NK-92 treated with Interleukin-12 subunit alpha and Interleukin-12 subunit beta, amount 100 ng/mL, for 24 hours (cell line): ENCODE results near the gene NDUFAF7.
"Not testable (repeated sequence)": the region's sequence is repeated elsewhere in the genome, so short reads cannot be mapped to it uniquely, and the experiment has no call there.

ENCODE experiments used
- DNase-seq: peaks from one replicate; lab custom pipeline; 2025; lab: John Stamatoyannopoulos, UW

Gene NDUFAF7

DNA sequence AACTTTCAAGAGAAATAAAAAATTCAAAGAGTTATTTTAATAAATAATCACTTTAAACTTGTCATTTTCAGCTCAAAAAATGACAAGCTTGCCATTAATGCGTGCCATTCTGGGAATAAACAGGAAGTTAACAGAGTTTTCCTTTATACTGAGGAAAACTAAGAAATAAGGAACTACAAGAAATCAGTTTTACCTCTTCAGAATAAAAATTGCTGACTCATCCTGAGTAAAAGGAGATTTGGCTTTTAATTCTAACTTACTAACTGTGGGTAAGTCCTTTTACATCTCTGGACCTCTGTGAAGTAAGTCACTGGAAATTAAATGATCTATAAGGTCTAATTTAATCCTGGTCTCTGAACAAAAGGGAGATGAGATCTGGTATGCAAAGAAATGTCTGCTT lies 16.2 kb upstream of the NDUFAF7 start:
- no peak for DNase-seq

DNA sequence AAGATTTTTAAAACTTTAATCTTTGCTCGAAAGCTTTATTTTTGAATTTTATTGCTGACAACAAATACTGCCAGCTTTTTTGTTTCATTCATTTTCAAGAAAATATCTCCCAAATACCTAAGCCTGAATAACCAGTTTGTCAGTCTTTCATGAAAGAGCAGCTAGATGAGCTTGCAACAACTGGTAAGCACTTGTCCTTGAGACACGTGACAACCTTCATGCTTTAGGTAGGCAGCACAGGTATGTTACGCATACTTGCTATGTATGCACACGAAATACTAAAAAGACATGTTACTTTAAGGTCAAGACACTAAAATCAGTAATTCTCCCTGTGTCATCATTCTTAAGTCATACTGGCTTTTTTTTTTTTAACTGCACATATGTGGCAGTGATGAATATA lies 12.4 kb upstream of the NDUFAF7 start:
- DNase-seq, result no peak

DNA sequence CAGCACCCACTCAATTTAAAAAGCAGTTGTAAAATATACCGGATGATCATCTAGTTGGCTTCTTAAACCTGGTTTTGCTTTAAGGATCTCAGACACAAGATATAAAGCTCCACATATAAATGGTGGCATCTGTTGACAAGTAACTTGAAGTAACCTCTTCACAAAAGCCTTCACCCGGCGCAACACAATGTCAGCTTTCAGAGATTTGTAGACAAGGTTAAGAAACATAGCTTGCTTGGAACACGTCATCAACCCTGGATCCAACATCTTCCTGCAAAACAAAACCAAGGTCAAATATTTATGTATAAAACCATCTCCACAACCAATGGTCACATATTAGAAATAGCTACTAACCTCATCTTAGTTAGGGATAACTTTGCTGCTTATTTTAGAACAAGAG lies 8.3 kb upstream of the NDUFAF7 start:
- DNase-seq, result no peak

DNA sequence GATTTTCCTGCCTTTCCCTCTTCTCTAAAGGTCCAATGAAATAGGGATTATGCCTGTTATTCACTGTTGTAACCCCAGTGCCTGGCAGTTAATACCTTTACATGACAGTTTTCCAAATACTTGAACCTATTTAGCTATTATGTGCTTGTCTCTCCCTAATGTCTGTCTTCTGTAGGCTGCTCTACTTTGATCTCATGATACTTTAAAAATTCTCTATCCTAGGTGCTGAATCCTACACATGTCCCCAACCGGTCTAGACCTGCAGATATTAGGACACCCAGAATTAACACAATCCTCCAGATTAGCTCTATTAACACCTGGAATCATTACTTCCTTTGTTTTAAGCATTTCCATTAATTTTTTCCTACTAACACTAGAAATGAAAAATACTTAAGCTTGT lies 7.4 kb upstream of the NDUFAF7 start:
- DNase-seq, result no peak

DNA sequence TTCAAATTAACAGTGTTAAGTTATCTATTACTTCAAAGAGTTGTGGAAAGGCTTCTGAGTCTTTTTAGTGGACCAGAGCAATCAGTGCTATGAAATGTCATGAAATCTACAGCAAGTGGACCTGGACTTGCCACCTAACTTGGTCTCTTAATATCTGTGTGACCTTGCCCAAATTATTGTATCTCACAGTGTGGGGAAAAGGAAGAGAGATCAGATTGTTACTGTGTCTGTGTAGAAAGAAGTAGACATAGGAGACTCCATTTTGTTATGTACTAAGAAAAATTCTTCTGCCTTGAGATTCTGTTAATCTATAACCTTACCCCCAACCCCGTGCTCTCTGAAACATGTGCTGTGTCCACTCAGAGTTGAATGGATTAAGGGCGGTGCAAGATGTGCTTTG lies 6.3 kb upstream of the NDUFAF7 start:
- DNase-seq, result not testable (repeated sequence)

DNA sequence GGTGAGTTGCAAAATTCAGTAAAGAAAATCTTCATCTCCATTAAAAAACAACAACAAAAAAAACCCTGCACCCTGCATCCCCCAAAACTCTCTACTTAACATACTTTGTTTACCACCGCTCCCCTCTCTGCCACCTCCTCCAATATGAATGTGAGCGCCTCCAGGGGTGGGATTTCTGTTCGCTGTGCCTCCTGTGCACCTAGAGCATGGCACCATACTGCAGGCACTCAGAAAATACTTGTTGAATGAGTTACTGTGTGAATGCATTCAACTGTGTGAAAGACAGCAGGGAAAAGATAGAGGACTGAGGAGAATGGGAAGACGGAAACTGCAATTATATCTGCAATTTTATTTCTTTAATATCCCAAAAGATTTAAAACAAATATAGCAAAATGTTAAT lies 4.6 kb upstream of the NDUFAF7 start:
- DNase-seq, result no peak

DNA sequence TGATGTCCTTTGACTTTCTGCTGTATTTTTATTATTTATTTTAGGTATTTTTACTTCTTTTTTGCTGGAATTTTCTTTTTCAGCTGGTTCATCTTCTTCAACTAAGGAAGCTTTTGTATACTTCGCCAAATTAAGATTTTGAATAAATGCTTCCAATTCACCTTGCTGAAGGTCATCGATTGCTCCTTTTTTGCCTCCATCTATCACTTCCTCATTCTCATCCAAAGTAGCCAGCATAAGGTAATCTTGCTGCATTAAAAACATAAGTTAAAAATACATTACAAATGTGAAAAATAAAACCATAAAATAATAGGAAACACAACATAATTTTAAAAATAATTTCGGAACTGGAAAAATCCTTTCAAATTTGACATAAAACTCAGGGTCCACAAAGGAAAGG lies 2.7 kb upstream of the NDUFAF7 start:
- no peak for DNase-seq

DNA sequence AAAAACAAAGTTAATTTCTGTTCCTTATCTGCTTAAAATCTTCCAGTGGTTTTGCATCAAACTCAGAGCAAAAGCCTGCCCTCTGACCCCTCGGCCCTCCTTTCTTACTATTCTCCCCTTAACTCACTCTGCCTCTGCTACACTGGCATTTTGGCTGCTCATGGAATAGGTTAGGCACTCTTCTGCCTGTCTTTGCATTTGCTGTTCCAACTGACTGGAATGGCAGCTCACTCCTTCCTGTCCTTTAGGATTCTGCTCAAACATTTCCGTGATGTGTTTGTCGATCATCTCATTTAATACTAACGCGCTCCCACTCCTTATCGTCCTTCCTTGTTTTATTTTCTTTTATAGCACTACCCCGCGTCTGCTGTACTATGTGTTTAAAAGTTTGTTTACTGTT lies 877 bp upstream of the NDUFAF7 start:
- no peak for DNase-seq

DNA sequence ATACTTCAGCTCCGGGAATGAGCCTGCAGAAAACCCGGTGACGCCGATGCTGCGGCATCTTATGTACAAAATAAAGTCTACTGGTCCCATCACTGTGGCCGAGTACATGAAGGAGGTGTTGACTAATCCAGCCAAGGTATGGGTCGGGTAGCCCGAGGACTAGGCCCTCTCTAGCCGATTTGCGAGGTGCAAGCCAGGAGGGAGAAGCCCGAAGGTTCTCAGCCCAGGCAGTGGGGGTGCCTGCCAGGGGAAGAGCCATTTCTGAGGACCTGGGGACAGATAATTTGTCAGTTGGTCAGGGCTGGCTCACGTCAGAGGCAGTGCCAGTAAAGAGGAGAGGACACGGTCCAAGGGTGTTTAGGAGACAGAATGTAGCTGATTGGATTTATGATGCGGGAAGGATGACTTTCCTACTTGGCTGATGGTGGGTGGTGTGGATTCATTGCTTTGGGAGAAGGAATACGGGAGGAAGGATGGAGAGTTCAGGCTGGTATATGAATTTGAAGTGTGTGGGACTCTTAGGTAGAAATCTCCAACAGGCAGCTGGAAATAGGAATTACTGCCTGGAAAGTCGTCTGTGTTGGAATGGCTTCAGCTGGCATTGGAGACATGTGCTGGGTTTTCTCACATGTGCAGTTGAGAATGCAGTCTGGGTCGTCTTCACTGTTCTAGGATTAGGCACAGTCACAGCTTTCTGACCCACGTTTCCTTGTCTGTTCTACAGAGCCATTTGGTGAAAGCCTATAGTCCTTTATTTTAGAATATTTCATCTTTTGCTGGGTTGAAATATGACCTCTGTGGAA lies 874 bp downstream of the NDUFAF7 start:
- DNase-seq, result peak; percentile 4

DNA sequence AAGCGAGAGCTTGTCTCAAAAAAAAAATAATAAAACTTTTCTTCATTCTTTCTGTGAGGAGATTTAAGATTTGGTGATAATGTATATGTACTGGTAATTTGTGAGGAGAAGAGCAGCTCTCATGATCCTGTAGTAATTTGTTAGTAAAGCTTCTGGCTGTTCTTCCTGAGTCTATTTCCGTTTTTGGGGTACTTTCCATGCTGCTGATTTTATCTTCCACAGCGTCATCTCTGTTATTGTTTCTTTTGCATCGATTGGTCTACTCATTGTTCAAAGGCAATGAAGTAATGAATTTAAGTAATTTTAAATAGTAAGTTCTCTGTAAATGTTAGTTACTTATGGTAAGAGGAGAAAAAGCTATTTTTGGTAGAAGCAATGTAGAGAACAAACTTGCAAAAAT lies 12.0 kb downstream of the NDUFAF7 start:
- no peak for DNase-seq

DNA sequence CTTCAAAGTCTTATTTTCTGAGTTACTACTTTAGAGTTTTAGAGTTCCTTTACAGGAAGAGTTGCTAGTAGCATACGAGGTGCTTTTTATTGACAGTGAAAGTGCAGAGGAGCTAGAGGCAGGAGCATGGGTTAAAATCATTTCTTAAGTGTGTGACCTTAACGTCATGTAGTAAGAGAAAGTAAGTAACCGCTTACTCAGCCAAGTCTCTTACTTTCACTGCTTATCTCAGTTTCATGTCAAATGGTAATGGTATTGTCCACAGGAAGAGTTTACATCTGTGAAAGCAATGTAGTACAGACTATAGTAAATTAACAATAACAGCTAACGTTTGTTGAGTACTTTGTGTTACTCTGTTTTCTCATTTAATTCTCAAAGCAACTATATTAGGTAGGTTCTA lies 12.6 kb downstream of the NDUFAF7 start:
- DNase-seq, result no peak

DNA sequence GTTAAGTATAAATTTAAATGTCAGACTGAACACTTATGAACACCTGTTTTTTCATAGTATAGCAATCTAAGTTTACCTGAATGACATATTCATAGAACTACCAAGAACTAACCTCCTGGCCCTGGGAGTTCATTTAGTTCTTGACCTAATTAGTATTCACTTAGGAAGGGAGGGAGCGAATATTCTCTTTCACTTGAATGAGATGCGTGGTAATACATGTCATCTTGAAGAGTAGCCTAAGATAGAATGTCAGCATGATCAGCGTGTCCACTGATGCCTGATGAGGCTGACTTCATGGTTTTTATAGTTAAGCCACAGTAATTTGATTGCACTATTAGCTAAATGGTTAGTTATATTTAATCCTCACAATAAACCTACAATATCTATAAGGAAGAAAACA lies 13.3 kb downstream of the NDUFAF7 start:
- no peak for DNase-seq

DNA sequence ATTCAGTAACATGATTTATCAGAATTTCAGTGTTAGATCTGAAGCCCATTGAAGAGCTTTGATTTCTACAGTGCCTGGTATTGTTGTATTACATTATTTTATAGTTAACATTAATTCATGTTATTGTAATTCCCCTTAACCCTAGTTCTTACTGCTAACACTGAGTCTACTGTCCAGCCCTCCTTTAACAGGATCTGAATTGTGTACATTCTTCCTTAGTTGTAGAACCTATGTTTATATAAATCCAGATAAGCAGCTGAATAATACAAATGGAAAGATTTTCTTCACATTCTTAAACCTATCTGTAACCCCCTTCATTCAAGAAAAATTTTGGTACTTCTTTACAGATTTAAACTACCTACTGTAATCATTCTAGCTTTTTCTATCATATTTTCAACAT lies 14.7 kb downstream of the NDUFAF7 start:
- no peak for DNase-seq

DNA sequence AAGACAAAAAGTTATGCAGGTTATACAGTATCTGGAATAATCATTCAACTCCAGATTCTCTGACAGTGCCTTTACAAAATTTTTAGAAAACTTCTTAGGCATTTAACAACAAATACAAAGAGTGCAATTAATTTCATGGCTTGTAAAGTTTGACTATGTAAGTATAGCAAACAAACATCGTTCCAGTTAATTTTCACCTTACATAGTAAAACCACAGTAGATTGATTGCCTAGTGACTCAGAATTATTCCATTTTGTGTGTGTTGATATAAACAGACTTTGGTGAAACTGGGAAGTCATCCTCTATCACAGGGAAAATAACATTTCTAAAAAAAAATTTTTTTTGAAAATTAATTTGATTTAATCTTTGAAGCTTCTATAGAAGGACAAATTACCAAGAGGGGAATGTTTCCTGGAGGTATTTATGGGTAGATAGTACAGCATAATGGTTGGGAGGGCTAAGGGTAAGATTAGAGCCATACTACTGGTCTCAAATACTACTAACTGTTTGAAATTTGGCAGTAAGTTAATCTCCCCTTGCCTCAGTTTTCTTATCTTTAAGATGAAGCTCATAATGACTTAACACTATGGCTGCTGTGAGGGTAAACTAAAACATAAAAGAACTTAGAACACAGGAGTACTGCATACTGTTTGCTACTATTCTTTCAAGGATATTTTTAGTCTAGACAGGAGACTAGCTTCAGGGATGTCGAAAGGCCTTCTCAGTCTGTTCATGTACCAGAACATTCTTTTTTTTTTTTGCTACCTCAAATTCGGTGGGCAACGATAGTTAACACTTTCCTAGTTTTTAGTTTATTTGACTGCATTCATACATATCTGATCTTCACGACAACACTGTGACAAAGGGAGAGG lies 19.6 kb downstream of the NDUFAF7 start:
- no peak for DNase-seq

DNA sequence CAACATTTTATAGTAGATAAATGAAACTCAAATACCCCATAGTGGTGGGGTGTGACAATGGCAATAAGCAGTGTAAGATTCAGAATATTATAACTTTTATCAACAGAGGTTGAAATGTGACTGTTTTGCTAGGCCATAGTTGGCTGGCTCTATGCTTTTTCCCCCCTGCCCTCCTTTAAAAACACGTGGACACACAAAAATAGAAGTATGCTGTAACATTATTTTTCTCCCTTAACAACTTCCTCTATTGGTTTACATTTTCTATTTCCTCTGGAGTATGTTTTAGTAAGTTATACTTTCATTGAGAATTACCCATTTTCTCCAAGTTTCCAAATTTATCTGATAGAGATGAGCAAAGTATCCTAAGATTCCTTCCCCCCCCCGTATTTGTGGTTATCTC lies 31.1 kb downstream of the NDUFAF7 start:
- no peak for DNase-seq

DNA sequence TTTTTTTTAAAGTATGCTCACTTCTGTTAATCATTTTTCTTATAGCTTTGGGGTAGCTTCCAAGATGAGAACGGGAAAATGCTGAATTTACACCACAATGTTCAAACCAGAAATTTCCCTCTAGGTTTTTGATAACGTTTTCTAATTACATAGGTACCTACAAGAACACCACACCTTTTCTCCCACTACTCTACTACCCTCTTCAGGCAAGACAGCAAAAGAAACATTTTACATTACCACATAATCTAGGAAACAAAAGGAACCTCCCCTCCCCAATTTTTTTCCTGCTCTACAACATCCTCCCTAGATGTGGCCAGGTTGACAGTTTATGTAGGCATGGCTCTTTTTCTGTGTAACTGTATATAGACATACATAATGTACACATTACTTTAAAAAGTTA lies 32.4 kb downstream of the NDUFAF7 start:
- no peak for DNase-seq

DNA sequence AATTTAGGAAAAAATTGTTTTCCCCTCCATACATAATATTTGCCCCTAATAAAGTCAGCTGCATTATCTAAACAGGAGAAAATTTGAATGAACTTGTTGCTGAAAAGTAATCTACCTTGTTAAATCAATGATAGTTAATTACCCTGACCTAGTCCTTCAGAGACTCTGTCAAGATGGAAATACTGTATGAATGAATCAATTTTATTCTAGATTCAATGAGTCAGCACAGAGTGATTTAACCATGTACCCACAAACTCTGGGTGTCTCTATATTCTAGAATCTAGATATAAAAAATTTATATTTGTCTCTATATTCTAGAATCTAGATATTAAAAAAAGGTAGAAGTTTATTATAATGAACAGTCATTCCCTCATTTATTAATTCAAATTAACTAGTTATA lies 36.2 kb downstream of the NDUFAF7 start:
- no peak for DNase-seq

DNA sequence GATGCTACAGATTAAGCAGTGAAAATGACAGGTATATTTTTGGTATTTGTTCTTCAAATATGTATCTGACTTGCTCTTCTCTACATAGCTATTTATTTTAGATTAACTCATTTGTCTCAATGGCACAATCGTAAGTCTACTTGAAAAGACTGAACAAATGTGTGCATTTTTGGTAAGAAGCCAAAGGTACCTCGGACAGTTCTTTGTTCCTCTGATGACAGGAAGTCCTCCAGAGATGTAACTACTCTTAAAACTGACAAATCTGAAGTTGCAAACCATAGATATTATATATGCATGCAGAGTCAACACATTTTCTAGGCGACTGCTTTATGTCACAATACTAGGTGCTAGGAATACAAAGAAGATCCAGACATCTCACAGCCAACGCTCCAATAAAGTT lies 36.7 kb downstream of the NDUFAF7 start:
- no peak for DNase-seq

DNA sequence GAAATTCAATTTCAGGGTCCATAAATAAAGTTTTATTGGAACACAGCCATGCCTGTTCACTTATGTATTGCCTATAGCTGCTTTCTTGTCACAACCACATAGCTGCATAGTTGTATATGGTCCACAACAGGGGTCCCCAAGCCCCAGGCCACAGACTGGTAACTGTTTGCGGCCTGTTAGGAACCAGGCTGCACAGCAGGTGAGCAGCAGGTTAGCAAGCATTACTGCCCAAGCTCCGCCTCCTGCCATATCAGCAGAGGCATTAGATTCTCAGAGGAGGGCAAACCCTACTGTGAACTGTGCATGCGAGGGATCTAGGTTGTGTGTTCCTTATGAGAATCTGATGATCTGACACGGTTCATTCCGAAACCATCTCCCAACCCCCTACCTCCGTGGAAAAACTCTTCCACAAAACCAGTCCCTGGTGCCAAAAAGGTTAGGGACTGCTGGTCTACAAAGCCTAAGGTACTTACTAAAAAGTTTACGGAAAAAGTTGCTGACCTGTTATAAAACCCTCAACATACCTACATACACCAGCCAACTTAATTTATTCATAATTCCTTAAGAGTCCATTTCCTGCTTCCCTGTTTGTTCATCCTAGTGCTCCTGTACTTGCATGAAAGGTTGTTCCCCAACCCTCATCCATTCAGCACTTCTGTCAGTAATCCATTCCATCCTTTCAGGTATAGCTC lies 40.1 kb downstream of the NDUFAF7 start:
- no peak for DNase-seq

DNA sequence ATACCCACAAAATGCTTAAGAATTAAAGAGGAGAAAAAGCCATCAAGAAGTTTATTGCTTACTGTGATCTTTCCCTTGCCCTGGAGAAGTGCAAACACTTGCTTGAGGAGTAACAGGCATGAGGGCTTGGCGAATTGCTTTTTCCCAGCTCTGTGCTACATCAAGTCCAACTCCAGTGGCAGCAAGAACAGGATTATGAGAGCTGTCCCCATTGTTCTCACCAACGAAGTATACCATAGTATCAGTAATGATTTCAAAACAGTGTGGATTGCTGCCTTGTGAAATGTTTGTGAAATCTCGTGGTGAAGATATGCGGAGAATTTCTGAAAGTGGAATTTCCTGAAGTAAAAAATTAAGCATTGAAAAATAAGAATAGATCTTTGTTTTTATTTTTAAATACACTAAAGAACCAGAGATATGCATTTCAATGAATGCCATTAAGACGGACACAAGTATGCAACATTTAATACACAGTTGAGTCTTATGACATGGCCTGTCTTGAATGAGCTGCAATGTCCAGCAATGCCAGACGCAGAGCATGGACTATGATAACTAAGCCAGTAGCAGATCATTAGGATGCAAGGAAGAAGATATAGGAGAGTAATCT lies 43.0 kb downstream of the NDUFAF7 start:
- no peak for DNase-seq

DNA sequence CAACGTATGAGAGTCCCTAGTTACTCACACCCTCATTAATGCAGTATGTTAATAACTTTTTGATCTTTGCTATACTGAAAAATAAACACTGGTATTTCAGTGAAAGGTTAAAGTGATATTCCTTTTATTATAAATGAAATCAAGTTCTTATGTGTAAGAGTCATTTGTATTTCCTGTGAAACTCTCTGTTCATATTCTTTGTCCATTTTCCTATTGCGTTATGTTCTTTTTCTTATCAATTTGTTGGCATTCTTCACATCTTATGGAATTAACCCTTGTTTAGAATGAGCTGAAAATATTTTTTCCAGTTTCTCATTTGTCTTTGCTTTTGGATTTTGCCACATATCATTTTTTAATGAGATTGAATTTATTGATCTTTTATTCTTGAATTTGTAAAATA lies 44.8 kb downstream of the NDUFAF7 start:
- no peak for DNase-seq

DNA sequence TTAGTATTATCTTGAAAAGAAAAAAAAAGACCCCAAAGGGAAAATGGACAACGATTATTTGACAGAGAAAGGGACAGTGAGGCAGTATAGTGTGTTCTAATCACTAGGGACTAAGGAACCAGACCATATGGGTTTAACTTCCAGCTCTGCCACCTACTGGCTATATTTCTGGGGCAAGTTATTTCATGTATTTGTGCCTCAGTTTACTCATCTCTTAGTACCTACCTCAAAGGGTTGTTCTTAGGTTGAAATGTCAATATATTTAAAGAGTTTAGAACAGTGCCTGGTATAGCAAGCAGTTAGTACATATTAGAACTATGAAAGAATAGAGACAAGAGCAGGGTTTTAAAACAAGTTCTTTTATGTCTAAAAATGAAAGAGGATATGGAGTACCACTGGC lies 50.5 kb downstream of the NDUFAF7 start:
- DNase-seq, result no peak
